ENCODE data around the gene RPH3AL. TPM values are rescaled to one million over a fixed set of nuclear protein-coding genes. Genes with fewer than 3 reads are reported as not detected.

Gene RPH3AL
- total and polyA plus RNA-seq, 11 donors, result 2.8 to 9.4 (median 6.3) TPM

DNA sequence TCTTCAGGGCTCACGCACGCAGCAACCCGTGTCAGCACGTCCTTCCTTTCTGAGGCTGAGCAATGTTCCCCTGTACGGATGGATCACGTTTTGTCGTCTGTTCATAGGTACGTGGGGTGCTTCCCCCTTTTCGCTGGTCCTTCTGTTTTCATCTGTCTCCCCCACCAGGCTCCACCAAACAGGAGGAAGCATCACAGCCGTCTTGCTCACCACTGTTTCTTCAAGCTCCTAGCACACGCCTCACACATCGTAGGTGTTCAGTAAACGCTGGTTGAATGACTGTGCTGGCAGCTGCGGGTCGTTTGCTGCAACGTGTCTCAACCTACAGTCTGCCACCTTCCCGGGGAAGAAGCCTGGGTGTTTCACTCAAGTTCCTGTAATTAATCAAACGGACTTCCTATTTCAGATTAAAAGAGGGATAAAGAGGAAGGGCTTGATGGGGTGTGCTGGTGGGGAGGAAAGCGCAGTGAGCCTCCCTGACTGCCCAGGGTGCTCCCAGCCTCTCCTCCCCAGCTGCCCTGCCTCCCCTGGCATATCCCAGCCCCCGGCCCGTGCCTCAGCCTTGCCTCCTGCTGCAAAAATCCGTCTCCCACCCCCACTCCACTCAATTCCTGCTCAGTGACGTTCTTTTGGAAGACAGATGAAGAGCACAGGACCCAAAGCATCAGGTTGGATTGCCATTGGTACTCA is 94.4 kb downstream of the RPH3AL start:
- H3K9me3 ChIP-seq, result no peaks in the 10 kb centered on the region
- H3K4me3 ChIP-seq, result no peak overlapping the region
- intact Hi-C loops (cut with DNase I), result loop anchor here in 1 of 10 donors (2.0 kb wide), 1 partner anchor 23 kb away; no protein-coding TSS in a partner anchor
- DNase-seq (peak in 3 of 5 donors; percentile 5 to 10 (median 8)), ATAC-seq (peak in 1 of 4 donors; percentile 53)
- H3K4me1 ChIP-seq, result peaks cover 0 to 38% (median 13%) of the 10 kb centered on the region in 12 donors
- H3K36me3 ChIP-seq, result peaks cover 0 to 2% (median 0%) of the 10 kb centered on the region in 9 donors
- TF ChIP-seq POLR2A (IDR thresholded peaks at IDR 0.05), result no peak
- TF ChIP-seq, protein P1, sequence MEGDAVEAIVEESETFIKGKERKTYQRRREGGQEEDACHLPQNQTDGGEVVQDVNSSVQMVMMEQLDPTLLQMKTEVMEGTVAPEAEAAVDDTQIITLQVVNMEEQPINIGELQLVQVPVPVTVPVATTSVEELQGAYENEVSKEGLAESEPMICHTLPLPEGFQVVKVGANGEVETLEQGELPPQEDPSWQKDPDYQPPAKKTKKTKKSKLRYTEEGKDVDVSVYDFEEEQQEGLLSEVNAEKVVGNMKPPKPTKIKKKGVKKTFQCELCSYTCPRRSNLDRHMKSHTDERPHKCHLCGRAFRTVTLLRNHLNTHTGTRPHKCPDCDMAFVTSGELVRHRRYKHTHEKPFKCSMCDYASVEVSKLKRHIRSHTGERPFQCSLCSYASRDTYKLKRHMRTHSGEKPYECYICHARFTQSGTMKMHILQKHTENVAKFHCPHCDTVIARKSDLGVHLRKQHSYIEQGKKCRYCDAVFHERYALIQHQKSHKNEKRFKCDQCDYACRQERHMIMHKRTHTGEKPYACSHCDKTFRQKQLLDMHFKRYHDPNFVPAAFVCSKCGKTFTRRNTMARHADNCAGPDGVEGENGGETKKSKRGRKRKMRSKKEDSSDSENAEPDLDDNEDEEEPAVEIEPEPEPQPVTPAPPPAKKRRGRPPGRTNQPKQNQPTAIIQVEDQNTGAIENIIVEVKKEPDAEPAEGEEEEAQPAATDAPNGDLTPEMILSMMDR (IDR thresholded peaks at IDR 0.05), result no peak
- peak overlapping the region in 6 of 12 donors; percentile 42 to 67 (median 58) for H3K27ac ChIP-seq
- 56 to 77% (median 64%) methylated on average over 23 of the region's 23 CpGs for WGBS, 4 donors
- peaks cover 0 to 4% (median 0%) of the 10 kb centered on the region in 9 donors for H3K27me3 ChIP-seq

- H3K9me3 ChIP-seq, result no peaks in the 10 kb centered on the region
- no peaks in the 10 kb centered on the region for H3K36me3 ChIP-seq
- DNase-seq (peak in 3 of 5 donors; percentile 11 to 32 (median 14)), ATAC-seq (no peak)
- no peak overlapping the region for H3K4me3 ChIP-seq
- WGBS, 4 donors, result 84 to 91% (median 89%) methylated on average over 20 to 22 of the region's 29 CpGs
- intact Hi-C loops (cut with DNase I), result no loop called here
- no peak overlapping the region for H3K27ac ChIP-seq
- H3K27me3 ChIP-seq, result no peaks in the 10 kb centered on the region
- TF ChIP-seq, protein P1 (IDR thresholded peaks at IDR 0.05), result no peak
- no peak for TF ChIP-seq POLR2A (IDR thresholded peaks at IDR 0.05)
- peaks cover 0 to 5% (median 0%) of the 10 kb centered on the region in 12 donors for H3K4me1 ChIP-seq
Measured at GRCh38 chr17:253091-253846, 99.3 kb downstream of the RPH3AL start.

DNA sequence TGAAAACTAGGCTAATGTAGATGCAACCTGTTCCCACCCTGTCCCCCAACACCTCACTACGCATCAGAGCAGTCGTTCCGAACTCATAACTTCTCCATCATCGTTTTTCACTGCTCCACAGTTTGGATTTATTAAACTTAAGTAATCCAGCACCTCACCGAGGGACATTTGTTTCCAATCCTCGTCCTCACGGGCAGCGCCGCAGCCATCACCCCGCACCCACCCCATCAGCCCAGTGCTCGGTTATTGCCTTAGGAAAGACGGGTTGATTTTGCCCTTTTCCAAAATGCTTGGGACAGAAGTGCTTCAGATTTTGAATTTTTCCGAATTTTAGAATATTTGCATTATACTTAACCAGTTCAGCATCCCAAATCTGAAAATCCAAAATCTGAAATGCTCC is 100.2 kb downstream of the RPH3AL start:
- ATAC-seq, result no peak
- no peak for TF ChIP-seq POLR2A (IDR thresholded peaks at IDR 0.05)
- TF ChIP-seq, protein P1 (IDR thresholded peaks at IDR 0.05), result no peak
- H3K36me3 ChIP-seq, result no peaks in the 10 kb centered on the region
- intact Hi-C loops (cut with DNase I), result no loop called here
- H3K27ac ChIP-seq, result no peak overlapping the region
- H3K4me3 ChIP-seq, result no peak overlapping the region
- no peaks in the 10 kb centered on the region for H3K4me1 ChIP-seq
- 91 to 94% (median 93%) methylated on average over 13 of the region's 13 CpGs for WGBS, 4 donors
- no peaks in the 10 kb centered on the region for H3K27me3 ChIP-seq
- no peaks in the 10 kb centered on the region for H3K9me3 ChIP-seq
- DNase-seq, result peak in 1 of 5 donors; percentile 2

- Histone ChIP-seq H3K4me1 (no peaks in the 10 kb centered on the region), H3K27ac (no peak overlapping the region), H3K36me3 (no peaks in the 10 kb centered on the region), H3K27me3 (no peaks in the 10 kb centered on the region), H3K9me3 (no peaks in the 10 kb centered on the region), H3K4me3 (no peak overlapping the region)
- WGBS, 4 donors, result 87 to 92% (median 91%) methylated on average over 12 of the region's 12 CpGs
- DNase-seq (peak in 3 of 5 donors; percentile 10 to 34 (median 16)), ATAC-seq (no peak)
- TF ChIP-seq POLR2A (IDR thresholded peaks at IDR 0.05), result no peak
- TF ChIP-seq, protein P1 (IDR thresholded peaks at IDR 0.05), result no peak
- intact Hi-C loops (cut with DNase I), result no loop called here
Measured at GRCh38 chr17:251531-251930, 101.1 kb downstream of the RPH3AL start.
